ENCODE results near the gene EMC6.

Gene EMC6

GRCh38 chr17:3647769-3648555, 20.6 kb upstream of the EMC6 start:
- in situ Hi-C loops (cut with MboI; ENCODE audit: low sequenced_read_pairs): loop anchor here (25.0 kb wide), 1 partner anchor 611 kb away; no protein-coding TSS in a partner anchor

GRCh38 chr17:3655766-3656165, 12.8 kb upstream of the EMC6 start:
- in situ Hi-C loops (cut with MboI; ENCODE audit: low sequenced_read_pairs): no loop called here

GRCh38 chr17:3656353-3656752, 12.3 kb upstream of the EMC6 start:
- in situ Hi-C loops (cut with MboI; ENCODE audit: low sequenced_read_pairs): no loop called here

DNA sequence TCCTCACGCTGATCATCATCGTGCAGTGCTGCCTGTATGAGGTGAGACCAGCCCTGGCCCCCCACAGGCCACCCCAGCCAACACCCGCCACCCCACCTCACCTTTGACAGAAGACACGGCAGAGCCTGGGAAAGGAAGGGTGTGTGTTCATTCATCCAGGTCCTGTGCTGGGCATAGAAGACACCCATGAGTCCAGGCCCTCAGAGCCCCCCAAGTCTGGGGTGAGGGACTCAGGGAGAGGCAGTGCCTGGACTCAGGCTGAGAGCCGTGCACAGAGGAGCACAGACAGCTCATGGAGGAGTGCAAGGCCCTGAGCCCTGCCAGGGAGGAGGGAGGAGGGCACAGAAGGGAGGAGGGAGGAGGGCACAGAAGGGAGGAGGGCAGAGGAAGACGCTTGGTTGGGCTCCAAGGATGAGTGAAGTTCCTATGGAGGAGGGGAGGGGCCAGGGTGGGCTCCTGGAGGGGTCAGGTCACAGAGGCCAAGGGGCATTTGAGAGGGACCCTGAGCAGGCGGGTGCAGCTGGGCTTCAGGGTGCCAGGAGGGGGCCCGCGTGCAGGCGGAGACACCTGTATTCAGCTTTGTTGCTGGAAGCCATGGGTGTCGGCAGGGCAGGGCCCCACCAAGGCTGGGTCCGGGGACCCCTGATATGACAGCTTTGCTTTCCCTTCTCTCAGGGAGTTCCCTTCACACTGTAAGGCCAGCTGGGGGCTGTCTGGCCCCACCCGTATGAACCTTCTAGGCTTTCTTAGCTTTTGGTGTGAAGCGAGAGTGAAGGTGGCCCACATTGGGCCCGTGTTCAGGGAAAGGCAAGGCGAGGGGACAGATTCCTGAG, 11.6 kb upstream of the EMC6 start:
- in situ Hi-C loops (cut with MboI; ENCODE audit: low sequenced_read_pairs): no loop called here

- in situ Hi-C loops (cut with MboI; ENCODE audit: low sequenced_read_pairs): no loop called here
Observed at GRCh38 chr17:3657588-3657869, 11.1 kb upstream of the EMC6 start.

DNA sequence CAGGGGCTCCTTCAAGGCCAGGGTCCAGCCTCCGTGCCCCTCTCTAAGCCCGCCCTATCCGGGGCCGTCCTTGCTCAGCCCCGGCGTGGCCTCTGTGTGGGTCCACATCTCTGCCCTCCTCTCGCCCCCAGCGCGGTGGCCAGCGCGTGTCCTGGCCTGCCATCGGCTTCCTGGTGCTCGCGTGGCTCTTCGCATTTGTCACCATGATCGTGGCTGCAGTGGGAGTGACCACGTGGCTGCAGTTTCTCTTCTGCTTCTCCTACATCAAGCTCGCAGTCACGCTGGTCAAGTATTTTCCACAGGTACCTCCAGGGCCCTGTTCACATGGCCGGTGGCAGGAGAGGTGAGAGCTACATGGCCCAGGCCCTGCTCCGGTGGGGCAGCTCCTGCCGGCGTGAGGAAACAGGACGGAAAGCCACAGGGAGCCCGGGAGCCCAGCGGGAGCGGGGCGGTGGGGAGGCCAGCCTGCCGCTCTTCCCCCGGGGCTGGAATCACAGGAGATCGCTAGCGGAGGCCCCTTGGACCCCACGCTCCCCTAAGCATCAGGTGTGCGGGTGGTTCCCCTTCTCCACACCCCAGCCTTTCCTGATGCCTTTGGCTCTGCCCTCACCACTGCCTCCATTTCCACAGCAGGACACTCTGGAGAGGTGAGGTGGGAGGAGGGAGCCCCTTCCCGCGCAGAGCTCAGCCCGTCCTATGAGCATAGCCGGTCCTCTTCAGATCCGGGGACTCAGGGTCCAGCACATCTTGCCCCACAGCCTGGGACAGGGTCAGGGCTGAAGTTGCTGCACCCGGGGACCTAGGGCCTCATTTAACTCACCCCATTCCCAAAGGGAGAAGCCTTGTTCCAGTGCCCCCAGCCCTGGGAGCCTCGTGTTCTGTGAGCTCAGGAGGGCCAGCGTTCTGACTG, 10.5 kb upstream of the EMC6 start:
- in situ Hi-C loops (cut with MboI; ENCODE audit: low sequenced_read_pairs): no loop called here

DNA sequence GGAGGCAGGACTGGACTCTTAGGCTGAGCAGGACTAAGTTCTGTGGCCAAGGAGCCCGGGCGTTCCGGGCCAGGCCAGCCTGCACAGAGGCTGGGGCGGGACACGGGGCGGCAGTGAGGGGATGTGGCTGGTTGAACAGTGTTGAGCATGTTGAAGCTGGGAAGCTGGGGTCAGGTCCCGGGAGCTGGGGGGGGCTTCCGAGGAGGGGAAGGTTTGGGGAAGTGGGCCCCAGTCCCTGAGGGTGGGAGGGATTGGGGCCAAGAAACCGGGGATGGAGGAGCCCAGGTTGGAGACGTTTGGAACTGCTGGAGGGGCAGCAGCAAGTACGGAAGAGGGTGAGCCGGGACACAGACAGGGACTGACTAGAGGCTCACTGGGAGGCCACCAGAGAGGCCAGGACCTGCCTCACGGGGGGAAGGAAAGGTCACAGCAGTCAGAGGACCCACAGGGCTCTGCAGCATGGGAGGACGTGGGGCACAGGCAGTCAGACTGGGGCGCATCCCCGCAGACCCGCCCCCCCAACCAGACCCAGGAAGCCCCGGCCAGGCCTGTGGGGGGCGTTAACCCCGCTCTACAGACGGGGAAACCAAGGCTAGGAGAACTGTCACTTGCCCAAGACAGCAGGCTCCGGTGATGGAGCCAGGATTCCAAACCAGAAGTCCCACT, 9.7 kb upstream of the EMC6 start:
- in situ Hi-C loops (cut with MboI; ENCODE audit: low sequenced_read_pairs): no loop called here

- in situ Hi-C loops (cut with MboI; ENCODE audit: low sequenced_read_pairs): no loop called here
Observed at GRCh38 chr17:3659541-3660111, 9.0 kb upstream of the EMC6 start.

DNA sequence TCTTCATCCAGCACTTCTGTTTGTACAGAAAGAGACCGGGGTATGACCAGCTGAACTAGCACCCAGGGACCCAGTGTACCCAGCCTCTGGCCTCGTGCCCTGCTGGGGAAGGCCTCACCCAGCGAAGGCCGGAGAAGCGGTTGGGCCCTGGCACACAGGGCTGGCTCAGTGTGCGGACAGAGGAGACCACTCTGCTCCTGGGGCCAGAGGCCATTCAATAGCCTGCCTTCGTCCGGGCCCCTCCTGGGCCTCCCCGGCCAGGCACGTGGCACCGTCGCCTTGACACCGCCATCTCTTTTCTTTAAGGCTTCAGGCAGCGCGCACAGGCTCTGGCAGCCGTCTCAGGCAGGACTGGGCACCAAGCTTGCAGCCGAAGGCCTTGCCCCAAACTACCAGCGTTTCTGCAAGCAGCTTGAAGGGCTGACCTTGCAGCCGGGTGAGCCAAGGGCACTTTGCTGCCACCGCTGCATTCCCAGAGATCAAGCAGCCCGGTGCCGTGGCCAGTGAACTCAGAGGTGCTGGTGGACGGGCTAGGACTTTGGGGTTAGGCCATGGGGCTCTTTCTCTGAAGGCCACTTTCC, 8.2 kb upstream of the EMC6 start:
- in situ Hi-C loops (cut with MboI; ENCODE audit: low sequenced_read_pairs): no loop called here

GRCh38 chr17:3663102-3664011, 5.3 kb upstream of the EMC6 start:
- in situ Hi-C loops (cut with MboI; ENCODE audit: low sequenced_read_pairs): no loop called here

DNA sequence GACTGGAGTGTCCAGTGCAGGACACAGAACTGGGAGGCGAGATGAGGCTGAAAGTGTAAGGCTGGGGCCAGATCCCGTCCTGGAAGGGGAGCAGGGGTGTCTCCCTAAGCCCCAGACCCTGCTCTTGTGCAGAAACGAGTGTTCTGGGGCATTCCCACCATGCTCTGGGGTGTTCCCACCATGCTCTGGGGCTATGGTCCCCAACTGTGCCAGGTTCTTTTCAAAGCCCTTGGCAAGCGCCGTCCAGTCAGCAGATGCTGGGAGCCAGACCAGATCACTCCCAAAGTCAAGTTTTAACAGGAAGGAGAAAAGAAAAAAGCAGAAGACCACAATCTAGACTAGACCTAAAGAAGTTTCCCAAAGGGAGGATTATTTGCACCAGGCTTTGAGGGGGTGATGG, 2.8 kb upstream of the EMC6 start:
- in situ Hi-C loops (cut with MboI; ENCODE audit: low sequenced_read_pairs): no loop called here

GRCh38 chr17:3666516-3666915, 2.1 kb upstream of the EMC6 start:
- in situ Hi-C loops (cut with MboI; ENCODE audit: low sequenced_read_pairs): no loop called here

DNA sequence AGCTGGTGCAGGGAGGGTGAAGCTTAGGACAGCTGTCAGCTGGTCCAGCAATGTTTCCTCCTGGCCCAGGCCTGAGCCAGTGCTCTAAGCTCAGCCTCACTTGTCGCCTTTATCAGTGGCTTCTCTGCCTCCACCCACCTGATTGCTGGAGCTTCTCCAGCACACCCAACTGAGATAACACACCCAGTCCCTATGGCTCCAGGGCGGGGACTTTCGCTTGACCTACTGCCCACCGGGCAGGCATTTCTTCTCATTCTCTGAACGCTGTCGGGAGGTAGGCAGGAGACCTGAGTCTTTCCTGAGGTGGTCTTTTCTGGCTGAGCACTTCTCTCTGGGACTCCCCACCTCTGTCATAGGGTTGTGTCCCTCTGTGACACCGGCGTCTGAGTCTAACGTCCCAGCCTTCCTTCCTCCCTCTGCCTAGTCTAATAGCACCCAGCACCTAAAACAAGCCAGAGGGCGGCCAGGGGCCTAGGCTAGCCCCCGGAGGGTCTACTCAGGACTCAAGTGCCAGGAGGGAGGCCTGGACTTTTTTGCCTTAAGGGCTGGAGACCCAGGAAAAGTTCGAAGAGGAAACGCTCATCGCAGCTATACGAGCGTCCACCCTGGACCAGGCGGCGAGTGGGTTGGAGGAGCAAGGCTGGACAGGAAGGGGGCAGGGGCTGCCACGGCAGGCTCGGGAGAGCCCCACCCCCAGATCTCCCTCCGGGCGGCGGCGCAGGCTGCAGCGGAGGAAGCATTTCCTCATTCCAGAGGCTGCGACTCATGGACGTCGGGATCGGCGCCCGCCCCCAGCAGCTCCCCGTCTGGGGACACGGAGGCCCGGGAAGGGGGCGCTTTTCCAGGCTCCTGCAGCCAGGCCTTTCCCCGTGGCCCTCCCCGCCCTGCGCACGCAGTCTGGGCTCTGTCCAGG, 990 bp upstream of the EMC6 start:
- in situ Hi-C loops (cut with MboI; ENCODE audit: low sequenced_read_pairs): no loop called here

DNA sequence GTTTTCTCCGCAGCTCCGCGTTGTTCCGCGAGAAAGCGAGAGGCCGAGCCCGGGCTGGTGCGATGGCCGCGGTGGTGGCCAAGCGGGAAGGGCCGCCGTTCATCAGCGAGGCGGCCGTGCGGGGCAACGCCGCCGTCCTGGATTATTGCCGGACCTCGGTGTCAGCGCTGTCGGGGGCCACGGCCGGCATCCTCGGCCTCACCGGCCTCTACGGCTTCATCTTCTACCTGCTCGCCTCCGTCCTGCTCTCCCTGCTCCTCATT, 404 bp downstream of the EMC6 start:
- in situ Hi-C loops (cut with MboI; ENCODE audit: low sequenced_read_pairs): no loop called here

DNA sequence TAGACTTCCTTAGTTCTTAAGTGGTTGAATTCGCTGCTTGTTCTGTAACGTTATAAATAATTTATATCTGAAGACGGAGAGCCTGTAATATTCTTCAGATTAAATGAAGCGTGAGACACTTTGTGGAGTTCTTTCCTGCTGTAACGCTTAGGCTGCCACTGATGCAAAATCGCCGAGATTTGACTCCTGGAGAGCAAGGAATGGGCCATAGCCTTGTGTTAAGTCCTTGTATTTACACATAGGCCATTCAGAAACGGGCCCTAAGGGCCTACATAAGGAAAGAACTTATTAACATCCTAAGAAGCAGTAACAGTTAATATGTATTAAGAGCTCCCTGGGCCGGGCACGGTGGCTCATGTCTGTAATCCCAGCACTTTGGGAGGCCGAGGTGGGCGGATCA, 936 bp downstream of the EMC6 start:
- in situ Hi-C loops (cut with MboI; ENCODE audit: low sequenced_read_pairs): no loop called here

DNA sequence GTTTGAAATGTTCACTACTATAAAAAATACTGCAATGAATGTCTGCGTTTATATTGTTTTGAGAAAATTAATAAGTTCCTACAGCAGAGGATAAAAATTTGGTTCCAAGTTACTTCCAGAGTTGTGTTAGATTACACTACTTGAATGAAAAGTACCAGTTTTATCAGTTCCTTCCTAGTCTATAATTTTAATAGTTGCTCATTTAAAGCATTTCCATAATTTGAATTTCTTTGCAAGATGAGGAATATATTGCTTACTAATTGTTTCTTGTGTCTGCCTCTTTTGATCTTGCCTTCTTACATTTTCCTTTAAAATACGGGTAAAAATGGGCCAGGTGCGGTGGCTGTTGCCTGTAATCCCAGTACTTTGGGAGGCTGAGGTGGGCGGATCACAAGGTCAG, 4.0 kb downstream of the EMC6 start:
- in situ Hi-C loops (cut with MboI; ENCODE audit: low sequenced_read_pairs): no loop called here

DNA sequence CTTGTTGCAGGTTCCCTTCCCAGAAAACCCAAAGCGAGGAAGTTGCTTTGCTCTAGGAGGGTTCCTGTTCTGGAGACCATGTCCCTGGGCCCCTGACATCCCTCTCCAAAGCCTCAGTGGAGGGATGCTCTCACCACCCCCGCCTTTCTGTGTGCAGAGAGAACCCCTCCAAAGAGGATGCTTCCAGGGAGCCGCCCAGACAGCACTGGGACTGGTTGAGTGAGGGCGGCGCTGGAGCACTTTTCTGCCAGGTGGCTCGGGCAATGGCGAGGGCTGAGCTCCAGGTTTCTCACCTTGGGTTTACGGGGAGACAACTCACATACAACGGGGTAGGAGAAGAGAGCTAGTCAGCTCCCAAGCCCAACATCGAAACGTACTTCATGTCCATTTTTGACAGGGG, 7.3 kb downstream of the EMC6 start:
- in situ Hi-C loops (cut with MboI; ENCODE audit: low sequenced_read_pairs): no loop called here

DNA sequence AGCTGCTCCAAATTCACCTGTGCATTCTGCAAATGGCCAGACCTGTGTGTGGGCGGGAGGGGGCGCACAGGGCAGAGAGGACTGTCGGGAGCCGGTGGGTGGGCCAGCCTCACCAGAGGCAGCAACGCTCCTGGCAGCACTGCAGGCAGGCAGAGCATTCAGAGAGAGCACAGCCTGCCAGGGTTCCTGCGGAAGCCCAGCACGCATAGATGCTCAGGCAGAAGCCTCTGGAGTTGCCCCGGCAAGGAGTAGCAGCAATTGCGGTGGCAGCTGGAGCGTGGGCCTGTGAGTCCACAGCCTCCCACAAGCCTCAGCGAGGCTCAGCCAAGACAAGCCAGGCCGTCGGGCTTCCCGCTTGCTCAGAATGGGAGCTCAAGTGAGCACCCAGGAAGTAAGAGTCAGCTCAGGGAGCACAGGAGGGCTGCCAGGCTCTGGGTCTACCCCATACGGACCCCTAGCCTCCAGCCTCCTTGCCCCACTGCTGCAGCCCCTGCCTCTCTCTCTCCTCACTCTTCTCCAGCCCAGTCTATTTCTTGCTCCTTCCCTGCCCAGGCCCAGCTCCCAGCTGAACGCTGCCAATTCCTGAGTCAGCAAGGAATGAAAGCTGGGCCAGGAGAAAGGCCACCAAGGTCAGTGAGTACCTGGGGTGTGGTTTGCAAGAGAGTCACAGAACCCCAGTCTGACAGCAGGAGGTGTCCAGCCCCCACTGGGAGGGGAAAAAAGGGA, 9.6 kb downstream of the EMC6 start:
- in situ Hi-C loops (cut with MboI; ENCODE audit: low sequenced_read_pairs): no loop called here

All from HL-60/S4 treated with retinoic acid at 250 ng/mL for 4 days and 3 days (cell line).